GM18951 (cell line): Measurements from ENCODE around the gene CD44.

Experiments
- POLR2A ChIP-seq: IDR thresholded peaks from 4 replicates; pipeline ENCODE4 v1.6.1; 2011; ENCODE audit warnings: mild to moderate bottlenecking; ENCODE audit not compliant: insufficient read length, insufficient read depth; ENCODE audit errors: extremely low read depth
- in situ Hi-C: fragments of 300-500 bp; cut with MboI; formaldehyde crosslinking; loops from one replicate; pipeline ENCODE4 v1.12.0; 2022; ENCODE audit warnings: low sequenced_read_pairs, mixed read lengths, inconsistent platforms; ENCODE audit not compliant: unreplicated experiment

Gene CD44

GRCh38 chr11:35235157-35235468, 96.1 kb downstream of the CD44 start:
- in situ Hi-C loops = loop anchor here (10.0 kb wide), 1 partner anchor 240 kb away; no protein-coding TSS in a partner anchor
- no peak for TF ChIP-seq POLR2A

- no peak for TF ChIP-seq POLR2A
- in situ Hi-C loops = loop anchor here (10.0 kb wide), 1 partner anchor 241 kb away; no protein-coding TSS in a partner anchor
Observed at GRCh38 chr11:35235498-35235897, 96.5 kb downstream of the CD44 start.

GRCh38 chr11:35235936-35236666, 97.1 kb downstream of the CD44 start:
- TF ChIP-seq POLR2A = no peak
- in situ Hi-C loops = loop anchor here (10.0 kb wide), 1 partner anchor 241 kb away; no protein-coding TSS in a partner anchor

GRCh38 chr11:35236667-35237003, 97.7 kb downstream of the CD44 start:
- in situ Hi-C loops = loop anchor here (10.0 kb wide), 1 partner anchor 242 kb away; no protein-coding TSS in a partner anchor
- no peak for TF ChIP-seq POLR2A

GRCh38 chr11:35237351-35237750, 98.4 kb downstream of the CD44 start:
- no peak for TF ChIP-seq POLR2A
- in situ Hi-C loops = loop anchor here (10.0 kb wide), 1 partner anchor 243 kb away; no protein-coding TSS in a partner anchor

GRCh38 chr11:35237860-35238715, 99.1 kb downstream of the CD44 start:
- in situ Hi-C loops = loop anchor here (10.0 kb wide), 1 partner anchor 243 kb away; no protein-coding TSS in a partner anchor
- no peak for TF ChIP-seq POLR2A

- in situ Hi-C loops = loop anchor here (10.0 kb wide), 1 partner anchor 244 kb away; no protein-coding TSS in a partner anchor
- TF ChIP-seq POLR2A = no peak
Observed at GRCh38 chr11:35238882-35239281, 99.9 kb downstream of the CD44 start.

- in situ Hi-C loops = loop anchor here (10.0 kb wide), 1 partner anchor 245 kb away; no protein-coding TSS in a partner anchor
- no peak for TF ChIP-seq POLR2A
Observed at GRCh38 chr11:35239471-35240075, 100.6 kb downstream of the CD44 start.

- TF ChIP-seq POLR2A = no peak
- in situ Hi-C loops = no loop called here
Observed at GRCh38 chr11:35241083-35241482, 102.1 kb downstream of the CD44 start.

- no peak for TF ChIP-seq POLR2A
- in situ Hi-C loops = no loop called here
Observed at GRCh38 chr11:35241531-35241930, 102.6 kb downstream of the CD44 start.

GRCh38 chr11:35242412-35243242, 103.7 kb downstream of the CD44 start:
- in situ Hi-C loops = no loop called here
- no peak for TF ChIP-seq POLR2A

GRCh38 chr11:35243774-35244173, 104.8 kb downstream of the CD44 start:
- TF ChIP-seq POLR2A = no peak
- in situ Hi-C loops = no loop called here
